Anterior cingulate cortex (tissue), 58 donors: ENCODE measurements around the gene RAD52.
A peak's percentile ranks its signal among the peaks of the same experiment; 100 is the strongest.

Source experiments
- DNase-seq, 58 donors: peaks; one replicate each; lab custom pipeline; 2025; lab: John Stamatoyannopoulos, UW

RAD52 gene

DNA sequence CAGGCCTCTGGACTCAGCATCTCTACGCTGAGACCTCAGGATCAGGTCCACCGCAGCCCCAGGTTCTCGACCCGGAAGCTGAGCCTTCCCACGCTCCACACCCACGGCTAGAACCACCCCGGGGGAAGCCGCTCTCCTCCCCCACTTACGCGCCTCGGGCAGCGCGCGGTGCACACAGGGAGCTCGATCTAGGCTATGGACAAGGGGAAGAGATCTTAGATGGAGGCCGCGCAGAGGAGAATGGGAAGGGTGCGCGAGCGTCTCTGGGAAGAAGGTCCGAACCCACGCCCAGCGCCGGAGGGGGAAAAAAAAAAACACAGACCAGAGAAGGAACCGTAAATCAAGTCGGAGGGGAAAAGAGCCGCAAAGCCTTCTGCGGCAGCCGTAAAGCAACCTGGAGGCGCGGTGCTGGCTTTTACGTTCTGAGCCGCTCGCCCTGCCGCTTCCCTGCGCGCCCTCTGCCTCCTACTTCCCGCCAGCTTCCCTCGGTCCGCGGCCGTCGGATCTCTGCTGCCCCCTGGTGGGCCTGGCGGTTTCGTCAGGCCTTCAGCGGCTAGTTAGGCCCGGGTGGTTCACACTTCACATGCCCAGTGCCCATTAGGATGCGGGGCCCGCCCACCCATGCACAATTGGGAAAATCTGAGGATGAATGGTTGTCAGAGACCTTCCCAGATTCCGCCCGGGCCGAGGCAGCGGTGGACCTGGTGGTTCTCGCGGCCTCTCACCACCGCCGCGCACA is at the start of gene RAD52:
RAD52 (minus strand) TSS at position 242 of the 739 bp plus-strand sequence. CDS start 16,636 bp downstream, outside the sequence.
- peak; percentile 86 to 100 (median 96) for DNase-seq

DNA sequence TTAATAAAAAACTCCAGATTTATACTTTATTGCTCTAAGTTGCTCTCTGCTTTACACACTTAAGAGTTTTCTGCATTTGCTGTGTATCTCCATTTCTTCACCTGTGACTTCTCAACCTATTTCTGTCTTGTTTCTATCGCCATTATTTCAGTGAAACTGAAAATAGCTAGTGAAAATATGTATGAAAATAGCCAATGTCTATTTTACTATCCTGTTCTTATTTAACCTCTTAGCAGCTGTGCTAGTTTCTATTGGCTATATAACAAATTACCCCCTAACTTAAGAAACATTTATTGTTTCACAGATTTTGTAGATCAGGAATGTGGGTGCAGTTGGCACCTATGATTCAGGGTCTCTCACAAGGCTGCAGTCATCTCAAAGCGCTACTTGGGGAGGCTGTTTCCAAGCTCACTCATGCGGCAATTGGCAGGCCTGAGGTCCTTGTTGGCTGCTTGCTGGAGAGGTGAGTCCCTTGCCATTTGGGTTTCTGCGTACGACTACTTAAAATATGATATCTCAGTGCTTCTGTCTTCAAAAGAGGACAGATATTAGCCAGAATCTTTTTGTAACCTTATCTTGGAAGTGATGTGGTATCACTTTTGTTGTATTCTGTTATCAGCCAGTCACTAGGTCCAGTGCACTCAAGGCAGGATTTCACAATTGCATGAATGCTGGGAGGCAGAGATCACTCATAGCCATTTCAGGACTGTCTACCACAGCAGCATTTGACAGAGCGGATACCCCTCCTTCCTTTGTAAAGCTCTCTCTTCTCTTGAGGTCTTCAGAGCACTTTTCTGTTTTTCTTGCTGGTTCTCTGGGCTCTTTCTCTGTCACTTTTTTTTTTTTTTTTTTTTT is 48.8 kb upstream of the RAD52 start:
- DNase-seq = no peak

- no peak for DNase-seq
Measured at GRCh38 chr12:997505-997904, 48.0 kb upstream of the RAD52 start.

- no peak for DNase-seq
Measured at GRCh38 chr12:996881-997280, 47.4 kb upstream of the RAD52 start.

DNA sequence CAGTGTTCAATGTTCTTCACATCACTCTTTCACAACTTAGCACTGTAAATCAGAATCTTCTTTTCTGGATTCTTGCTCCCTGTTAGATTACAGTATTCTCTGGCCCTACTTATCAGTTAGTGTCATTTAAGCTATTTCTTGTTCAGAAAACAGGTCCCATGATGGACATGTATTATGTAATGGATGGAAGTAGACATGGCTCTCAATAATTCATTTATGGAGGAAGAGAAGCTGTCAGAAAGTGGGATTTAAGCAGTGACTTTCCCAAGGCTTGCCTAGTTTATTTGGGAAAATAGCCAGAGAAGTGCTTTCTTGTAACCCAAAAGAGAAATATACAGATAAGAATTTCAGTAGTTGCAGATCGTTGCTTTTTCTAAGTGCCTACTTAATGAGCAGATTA is 43.2 kb upstream of the RAD52 start:
- no peak for DNase-seq

- peak in 21 of 58 donors; percentile 2 to 78 (median 56) for DNase-seq
Measured at GRCh38 chr12:991350-992333, 42.1 kb upstream of the RAD52 start.

DNA sequence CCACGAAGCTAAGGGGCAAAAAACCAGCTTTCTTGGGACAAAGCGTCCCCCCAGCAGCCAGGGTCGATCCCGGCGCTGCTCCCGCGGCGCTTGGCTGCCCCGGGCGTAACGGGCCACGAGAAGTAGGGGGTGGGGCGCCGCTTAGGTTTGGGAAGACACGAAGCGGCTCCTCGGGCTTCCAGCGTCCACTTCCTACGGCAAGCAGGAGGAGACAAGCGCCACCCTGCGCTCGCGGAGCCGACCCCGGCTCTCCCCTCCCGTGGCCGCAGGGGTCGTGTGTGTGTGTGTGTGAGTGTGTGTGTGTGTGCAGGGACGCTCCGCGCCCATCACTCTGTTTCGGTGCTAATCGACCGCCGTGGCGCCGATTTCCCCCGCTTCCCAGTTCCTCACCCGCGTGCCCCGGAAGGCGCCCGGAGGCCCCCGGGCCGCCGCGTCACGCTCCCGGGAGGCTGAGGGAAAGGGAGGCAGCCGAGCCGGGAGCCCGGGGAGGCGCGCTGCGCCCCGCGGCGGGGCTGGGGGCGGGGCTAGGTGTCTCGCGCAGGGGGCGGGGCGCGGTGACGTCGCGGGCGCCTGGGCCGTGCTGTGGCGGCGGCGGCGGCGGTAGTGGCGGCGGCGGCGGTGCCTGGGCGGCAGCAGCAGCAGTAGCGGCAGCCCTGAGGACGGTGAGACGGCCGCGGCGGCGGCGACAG is 41.3 kb upstream of the RAD52 start, which contains the start of gene ERC1:
ERC1 (plus strand) TSS at position 563 of the 689 bp plus-strand sequence. CDS start 36,681 bp downstream, outside the sequence.
- DNase-seq = peak; percentile 37 to 95 (median 85)

- DNase-seq = peak in 38 of 58 donors; percentile 3 to 82 (median 58)
Measured at GRCh38 chr12:989751-990660, 40.5 kb upstream of the RAD52 start.

GRCh38 chr12:989051-989450 is 39.6 kb upstream of the RAD52 start:
- DNase-seq = no peak

- no peak for DNase-seq
Measured at GRCh38 chr12:988646-989045, 39.2 kb upstream of the RAD52 start.

GRCh38 chr12:981961-982360 is 32.5 kb upstream of the RAD52 start:
- DNase-seq = no peak

DNA sequence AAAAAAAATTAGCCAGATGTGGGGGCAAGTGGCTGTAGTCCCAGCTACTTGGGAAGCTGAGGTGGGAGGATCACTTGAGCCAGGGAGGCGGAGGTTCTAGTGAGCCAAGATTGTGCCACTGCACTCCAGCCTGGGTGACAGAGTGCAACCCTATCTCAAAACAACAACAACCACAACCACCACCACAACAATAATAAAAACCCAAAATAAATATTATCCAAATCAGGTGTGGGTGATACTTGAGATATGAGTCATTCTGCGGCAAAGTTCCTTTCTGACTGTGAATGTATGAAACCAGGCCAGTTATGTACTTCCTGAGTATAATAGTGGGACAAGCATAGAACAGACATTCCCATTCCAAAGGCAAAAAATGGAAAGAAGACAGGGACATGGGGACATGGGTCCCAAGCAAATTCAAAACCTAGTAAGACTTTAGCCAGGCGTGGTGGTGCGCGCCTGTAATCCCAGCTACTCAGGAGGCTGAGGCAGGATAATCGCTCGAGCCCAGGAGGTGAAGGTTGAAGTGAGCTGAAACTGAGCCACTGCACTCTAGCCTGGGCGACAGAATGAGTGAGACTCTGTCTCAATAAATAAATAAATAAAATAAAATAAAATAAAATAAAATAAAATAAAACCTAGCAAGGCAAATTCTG is 31.8 kb upstream of the RAD52 start:
- DNase-seq = no peak

GRCh38 chr12:979349-979748 is 29.9 kb upstream of the RAD52 start:
- no peak for DNase-seq

- no peak for DNase-seq
Measured at GRCh38 chr12:977156-977555, 27.7 kb upstream of the RAD52 start.

DNA sequence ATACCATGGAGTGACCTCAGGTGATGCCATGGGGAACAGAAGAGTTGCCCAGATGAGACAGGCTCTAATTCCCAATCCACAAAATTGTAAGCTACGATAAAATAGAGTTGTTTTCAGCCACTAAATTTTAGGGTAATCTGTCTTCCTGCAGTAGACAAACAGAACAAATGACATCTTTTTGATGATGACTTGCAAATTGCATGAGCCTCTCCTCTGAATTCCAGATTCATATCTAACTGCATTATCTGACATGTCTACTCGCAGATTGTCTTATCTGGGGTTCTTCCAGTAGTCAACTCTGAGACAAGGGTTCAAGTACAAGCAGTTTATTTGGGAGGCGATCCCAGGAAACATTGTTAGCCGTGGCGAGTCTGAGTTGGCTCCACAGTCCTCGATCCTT is 27.1 kb upstream of the RAD52 start:
- DNase-seq = no peak

DNA sequence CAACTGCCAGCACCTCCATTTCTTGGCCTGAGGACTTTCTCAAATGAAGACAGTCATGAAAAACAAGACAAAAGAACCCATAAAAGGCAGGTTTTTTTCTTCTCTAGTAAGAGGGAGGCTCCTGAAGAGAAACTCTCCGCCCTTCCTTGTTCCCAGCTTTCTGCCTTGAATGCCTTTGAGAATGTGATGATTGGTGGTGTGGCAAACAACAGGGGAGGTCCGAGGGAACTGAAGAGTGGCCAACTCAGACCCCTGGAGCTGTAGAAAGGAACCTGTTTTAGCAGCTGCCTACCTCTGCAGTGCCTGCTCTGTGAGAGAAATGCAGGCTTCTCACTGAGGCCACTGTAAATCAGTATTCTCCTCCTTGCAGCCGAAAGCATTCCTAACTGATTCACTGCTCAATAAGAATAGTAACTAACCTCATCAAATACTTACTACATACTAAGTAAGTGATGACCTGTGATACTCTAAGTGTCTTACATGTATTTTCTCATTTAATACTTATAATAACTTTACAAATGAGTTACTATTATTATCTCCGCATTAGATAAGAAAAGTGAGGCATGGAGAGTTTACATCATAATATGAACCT is 24.9 kb upstream of the RAD52 start:
- DNase-seq = no peak

- DNase-seq = no peak
Measured at GRCh38 chr12:971991-972390, 22.5 kb upstream of the RAD52 start.

- DNase-seq = no peak
Measured at GRCh38 chr12:969821-970220, 20.3 kb upstream of the RAD52 start.
